HG03342 (cell line): ENCODE measurements around the gene ASXL1.
A peak's percentile ranks its signal among the peaks of the same experiment; 100 is the strongest.

Experiments
- ATAC-seq: cut with Tn5 transposase; IDR thresholded peaks from one replicate; pipeline ENCODE4 v1.9.1; 2021; ENCODE audit warnings: mild to moderate bottlenecking, moderate library complexity; ENCODE audit not compliant: unreplicated experiment

The ASXL1 gene

GRCh38 chr20:32477594-32478512, 119.7 kb downstream of the ASXL1 start:
- no peak for ATAC-seq

DNA sequence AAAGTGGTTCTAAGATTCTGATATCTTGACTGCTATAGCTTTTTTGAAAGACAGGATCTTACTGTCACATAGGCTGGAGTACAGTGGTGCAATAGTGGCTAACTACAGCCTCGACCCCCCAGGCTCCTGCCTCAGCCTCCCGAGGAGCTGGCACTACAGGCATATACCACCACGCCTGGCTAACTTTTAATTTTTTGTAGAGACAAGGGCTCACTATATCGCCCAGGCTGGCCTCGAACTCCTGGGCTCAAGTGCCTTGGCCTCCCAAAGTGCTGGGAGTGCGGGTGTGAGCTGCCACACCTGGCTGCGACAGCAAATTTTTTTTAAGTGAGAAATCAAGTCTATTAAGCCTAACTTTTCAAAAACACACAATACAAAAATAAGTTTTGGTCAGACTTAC, 120.4 kb downstream of the ASXL1 start:
- ATAC-seq: no peak

GRCh38 chr20:32479012-32479411, 120.9 kb downstream of the ASXL1 start:
- ATAC-seq: no peak

- no peak for ATAC-seq
Measured at GRCh38 chr20:32479697-32480171, 121.6 kb downstream of the ASXL1 start.

- ATAC-seq: no peak
Measured at GRCh38 chr20:32480371-32481241, 122.5 kb downstream of the ASXL1 start.

GRCh38 chr20:32481311-32482142, 123.4 kb downstream of the ASXL1 start:
- ATAC-seq: no peak

GRCh38 chr20:32482143-32482441, 124.0 kb downstream of the ASXL1 start:
- no peak for ATAC-seq

GRCh38 chr20:32482442-32483261, 124.5 kb downstream of the ASXL1 start:
- ATAC-seq: no peak

DNA sequence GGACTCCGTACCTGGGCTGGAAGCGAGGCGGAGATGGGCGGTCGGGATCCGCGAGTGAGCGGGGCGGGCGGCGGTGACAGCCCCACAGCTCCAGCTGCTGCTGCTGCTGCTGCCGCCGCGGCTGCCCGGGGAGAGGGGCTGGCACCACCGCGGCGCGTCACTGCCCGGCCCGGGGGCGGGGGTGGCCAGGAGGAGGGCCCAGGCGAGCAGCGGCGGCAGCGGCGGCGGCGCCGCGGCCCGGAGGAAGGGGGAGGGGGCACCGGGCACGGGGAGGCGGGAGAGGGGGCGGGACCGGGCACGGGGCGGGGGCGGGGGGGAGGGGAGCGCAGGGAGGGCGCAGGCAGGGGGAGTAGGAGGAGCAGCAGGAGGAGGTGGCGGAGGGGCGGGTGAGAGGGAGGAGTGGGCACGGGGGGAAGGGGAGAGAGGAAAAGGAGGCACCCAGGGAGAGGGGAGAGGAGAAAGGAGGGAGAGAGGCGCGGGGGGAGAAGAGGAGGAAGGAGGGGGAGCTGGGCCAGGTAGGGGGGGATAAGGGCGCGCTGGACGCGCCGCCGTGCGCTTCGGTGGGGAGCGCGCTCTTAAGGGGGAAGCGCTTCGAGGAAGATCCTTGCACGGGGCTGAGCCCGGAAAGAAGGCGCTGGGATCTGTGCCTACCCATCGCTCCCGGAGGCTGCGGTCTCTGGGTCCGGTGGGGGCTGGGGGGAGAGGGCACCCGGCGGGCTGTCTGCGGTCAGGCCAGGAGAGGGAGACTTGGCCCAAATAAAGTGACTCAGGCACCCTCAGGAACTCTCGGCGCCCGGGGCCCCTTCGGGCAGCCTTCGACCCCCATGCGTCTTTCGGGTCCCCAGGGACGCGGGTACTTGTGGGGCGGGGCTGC, 125.5 kb downstream of the ASXL1 start:
- no peak for ATAC-seq

GRCh38 chr20:32484225-32484957, 126.3 kb downstream of the ASXL1 start:
- no peak for ATAC-seq

GRCh38 chr20:32484958-32485769, 127.0 kb downstream of the ASXL1 start:
- ATAC-seq: peak; percentile 68

DNA sequence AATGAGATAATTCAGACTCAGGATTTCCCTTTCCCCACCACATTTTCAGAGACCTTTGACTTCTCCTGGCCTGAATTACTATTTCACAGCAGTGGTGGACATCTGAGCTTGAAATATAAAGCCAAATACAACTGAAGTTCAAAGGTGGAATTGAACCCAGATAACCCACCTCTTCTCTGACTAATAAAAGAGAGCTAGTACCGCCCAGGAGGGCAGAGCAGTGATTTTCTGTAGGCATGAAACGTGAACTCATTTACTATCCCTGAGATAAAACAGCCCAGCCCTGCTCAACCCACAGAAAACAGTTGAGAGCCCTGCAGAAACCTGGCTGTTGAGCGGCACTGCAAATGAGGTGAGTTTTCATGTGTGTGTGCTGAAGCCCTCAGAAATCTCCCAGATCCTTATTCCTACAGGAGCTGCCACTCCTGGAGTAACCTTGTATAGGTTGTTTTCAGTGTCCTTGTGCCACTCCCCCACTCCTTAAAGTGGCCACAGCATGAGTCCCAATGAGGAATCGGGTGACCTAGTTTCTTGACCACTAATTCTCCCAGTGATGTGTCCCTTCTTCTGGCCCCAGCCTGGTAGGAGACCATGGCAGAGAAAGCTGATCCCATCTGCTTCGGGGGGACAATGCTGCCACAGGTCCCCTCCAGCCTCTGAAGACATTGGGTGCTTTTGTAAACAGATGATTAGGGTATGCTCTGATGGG, 127.8 kb downstream of the ASXL1 start:
- ATAC-seq: no peak

DNA sequence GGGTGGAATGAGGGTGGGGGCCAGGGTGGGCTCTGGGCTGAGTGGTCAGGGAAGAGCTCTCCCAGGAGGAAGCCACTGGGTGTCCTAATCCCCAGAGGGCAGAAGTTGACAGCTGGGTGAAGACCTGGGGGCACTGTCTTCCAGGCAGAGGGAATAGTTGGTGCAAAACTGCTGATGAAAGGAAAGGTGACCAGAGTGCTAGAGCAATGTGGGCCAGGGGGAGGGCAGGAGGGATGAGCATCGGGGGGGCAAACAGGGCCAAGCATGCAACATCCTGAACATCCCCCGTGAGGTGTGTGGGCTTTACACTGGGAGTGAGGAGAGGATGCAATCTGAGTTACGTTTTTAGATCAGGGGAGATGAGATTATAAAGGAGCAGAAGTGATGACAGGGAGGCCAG, 129.2 kb downstream of the ASXL1 start:
- no peak for ATAC-seq

DNA sequence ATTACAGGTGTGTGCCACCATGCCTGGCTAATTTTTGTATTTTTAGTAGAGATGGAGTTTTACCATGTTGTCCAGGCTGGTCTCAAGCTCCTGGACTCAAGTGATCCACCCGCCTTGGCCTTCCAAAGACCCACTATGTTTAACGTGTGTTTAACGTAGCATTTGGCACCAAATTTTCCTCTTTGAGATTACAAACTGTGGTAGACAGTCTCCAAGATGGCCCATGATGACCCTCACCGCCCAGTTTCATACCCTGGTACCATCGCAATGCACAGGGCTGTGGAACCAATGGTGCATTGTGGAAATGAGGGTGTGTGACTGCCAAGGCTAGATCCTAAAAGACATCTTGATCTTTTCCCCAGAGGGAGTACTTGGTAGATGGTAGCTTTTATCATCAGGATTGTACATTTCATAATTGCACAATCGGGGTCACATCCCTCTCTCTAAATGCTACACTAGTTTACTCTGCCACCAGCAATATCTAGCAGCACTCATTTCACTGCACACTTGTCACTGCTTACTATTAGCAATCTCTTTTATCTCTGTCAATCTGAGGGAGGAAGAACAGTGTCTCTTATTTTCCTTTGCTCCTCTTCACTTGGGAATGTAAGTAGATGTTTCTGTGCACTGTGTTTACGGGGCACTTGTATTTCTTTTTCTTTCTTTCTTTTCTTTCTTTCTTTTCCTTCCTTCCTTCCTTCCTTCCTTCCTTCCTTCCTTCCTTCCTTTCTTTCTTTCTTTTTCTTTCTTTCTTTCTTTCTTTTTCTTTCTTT, 130.1 kb downstream of the ASXL1 start:
- ATAC-seq: no peak
